Nephron progenitor cell (in vitro differentiated cells): ENCODE results near the gene CTSO.

Source experiments
- DNase-seq: peaks from one replicate; pipeline ENCODE4 v3.0.0; 2021
- H3K27ac Mint-ChIP-seq: 2 replicates; pipeline ENCODE4 v1.8.0; 2021; ENCODE audit warnings: mild to moderate bottlenecking, moderate library complexity, mixed read lengths
- H3K27me3 Mint-ChIP-seq: 2 replicates; pipeline ENCODE4 v1.8.0; 2021; ENCODE audit warnings: mild to moderate bottlenecking, low read depth, mixed read lengths; ENCODE audit not compliant: poor library complexity
- H3K36me3 Mint-ChIP-seq: 2 replicates; pipeline ENCODE4 v1.8.0; 2021; ENCODE audit warnings: low read depth, mixed read lengths
- H3K4me1 Mint-ChIP-seq: 2 replicates; pipeline ENCODE4 v1.8.0; 2021; ENCODE audit warnings: mixed read lengths
- H3K4me3 Mint-ChIP-seq: 2 replicates; pipeline ENCODE4 v1.8.0; 2021; ENCODE audit warnings: mild to moderate bottlenecking, moderate library complexity, mixed read lengths
- H3K9me3 Mint-ChIP-seq: 2 replicates; pipeline ENCODE4 v1.8.0; 2021; ENCODE audit warnings: mild to moderate bottlenecking, moderate library complexity, mixed read lengths
- CTCF ChIP-seq: fragments of 200-600 bp; sonication (generic); IDR thresholded peaks from 2 replicates; pipeline ENCODE4 v1.5.0; 2021; ENCODE audit warnings: antibody characterized with exemption

CTSO gene

GRCh38 chr4:155929833-155930232, 23.8 kb downstream of the CTSO start:
- DNase-seq, result no peak
- Mint-ChIP-seq H3K4me3 (no peak overlapping the region), H3K4me1 (peaks cover 2% of the 10 kb centered on the region), H3K9me3 (peaks cover 43% of the 10 kb centered on the region), H3K27me3 (peaks cover 7% of the 10 kb centered on the region), H3K27ac (no peak overlapping the region), H3K36me3 (peaks cover 34% of the 10 kb centered on the region)
- TF ChIP-seq CTCF, result no peak

- peaks cover 6% of the 10 kb centered on the region for H3K4me1 Mint-ChIP-seq
- no peak overlapping the region for H3K4me3 Mint-ChIP-seq
- H3K36me3 Mint-ChIP-seq, result peaks cover 20% of the 10 kb centered on the region
- peaks cover 17% of the 10 kb centered on the region for H3K9me3 Mint-ChIP-seq
- H3K27me3 Mint-ChIP-seq, result peaks cover 4% of the 10 kb centered on the region
- H3K27ac Mint-ChIP-seq, result no peak overlapping the region
- TF ChIP-seq CTCF, result no peak
- DNase-seq, result no peak
Measured at GRCh38 chr4:155924637-155925036, 29.0 kb downstream of the CTSO start.

GRCh38 chr4:155921597-155921996, 32.1 kb downstream of the CTSO start:
- no peak for TF ChIP-seq CTCF
- H3K9me3 Mint-ChIP-seq, result peaks cover 2% of the 10 kb centered on the region
- no peak for DNase-seq
- H3K27me3 Mint-ChIP-seq, result peaks cover 4% of the 10 kb centered on the region
- peaks cover 5% of the 10 kb centered on the region for H3K36me3 Mint-ChIP-seq
- H3K4me1 Mint-ChIP-seq, result peaks cover 6% of the 10 kb centered on the region
- no peak overlapping the region for H3K27ac Mint-ChIP-seq
- H3K4me3 Mint-ChIP-seq, result no peak overlapping the region

- Mint-ChIP-seq H3K4me3 (no peak overlapping the region), H3K27ac (no peak overlapping the region), H3K4me1 (peaks cover 8% of the 10 kb centered on the region), H3K36me3 (no peaks in the 10 kb centered on the region), H3K9me3 (no peaks in the 10 kb centered on the region), H3K27me3 (no peaks in the 10 kb centered on the region)
- DNase-seq, result no peak
- TF ChIP-seq CTCF, result no peak
Measured at GRCh38 chr4:155914782-155915181, 38.9 kb downstream of the CTSO start.

- Mint-ChIP-seq H3K27me3 (peaks cover 2% of the 10 kb centered on the region), H3K4me1 (peaks cover 8% of the 10 kb centered on the region), H3K9me3 (no peaks in the 10 kb centered on the region), H3K27ac (no peak overlapping the region), H3K4me3 (no peak overlapping the region), H3K36me3 (no peaks in the 10 kb centered on the region)
- no peak for TF ChIP-seq CTCF
- DNase-seq, result no peak
Measured at GRCh38 chr4:155911905-155912304, 41.8 kb downstream of the CTSO start.

GRCh38 chr4:155909615-155910226, 43.9 kb downstream of the CTSO start:
- DNase-seq, result no peak
- TF ChIP-seq CTCF, result no peak
- no peak overlapping the region for H3K4me3 Mint-ChIP-seq
- no peaks in the 10 kb centered on the region for H3K9me3 Mint-ChIP-seq
- H3K27ac Mint-ChIP-seq, result no peak overlapping the region
- H3K27me3 Mint-ChIP-seq, result peaks cover 2% of the 10 kb centered on the region
- H3K4me1 Mint-ChIP-seq, result peaks cover 4% of the 10 kb centered on the region
- no peaks in the 10 kb centered on the region for H3K36me3 Mint-ChIP-seq
